MV-4-11 (cell line): Measurements from ENCODE around the gene PRXL2C.
A peak's percentile ranks its signal among the peaks of the same experiment; 100 is the strongest.
"Not testable (repeated sequence)": the region's sequence is repeated elsewhere in the genome, so short reads cannot be mapped to it uniquely, and the experiment has no call there.

ENCODE experiments used
- DNase-seq: peaks from one replicate; lab custom pipeline; 2025; lab: John Stamatoyannopoulos, UW

PRXL2C gene

GRCh38 chr9:96649620-96650324 lies 5.3 kb downstream of the PRXL2C start:
- DNase-seq = no peak

GRCh38 chr9:96646081-96646991 lies 8.8 kb downstream of the PRXL2C start:
- peak; percentile 95 for DNase-seq

- DNase-seq = no peak
Observed at GRCh38 chr9:96644137-96644536, 11.0 kb downstream of the PRXL2C start.

GRCh38 chr9:96641514-96641913 lies 13.6 kb downstream of the PRXL2C start:
- no peak for DNase-seq

GRCh38 chr9:96638606-96639364 lies 16.3 kb downstream of the PRXL2C start:
- DNase-seq = no peak

- no peak for DNase-seq
Observed at GRCh38 chr9:96636368-96636767, 18.7 kb downstream of the PRXL2C start.

GRCh38 chr9:96633579-96633978 lies 21.5 kb downstream of the PRXL2C start:
- not testable (repeated sequence) for DNase-seq

GRCh38 chr9:96626912-96627311 lies 28.2 kb downstream of the PRXL2C start:
- no peak for DNase-seq

- DNase-seq = no peak
Observed at GRCh38 chr9:96621618-96622017, 33.5 kb downstream of the PRXL2C start.

- no peak for DNase-seq
Observed at GRCh38 chr9:96620832-96621269, 34.3 kb downstream of the PRXL2C start.

GRCh38 chr9:96620181-96620514 lies 35.0 kb downstream of the PRXL2C start:
- no peak for DNase-seq

GRCh38 chr9:96619491-96620180 lies 35.5 kb downstream of the PRXL2C start, which contains the start of gene CDC14B:
TSS of gene CDC14B (minus strand) at chr9:96619843. CDS start at chr9:96619378, 465 bp downstream.
- DNase-seq = peak; percentile 27

- DNase-seq = no peak
Observed at GRCh38 chr9:96619124-96619465, 36.0 kb downstream of the PRXL2C start.

GRCh38 chr9:96618209-96619123 lies 36.7 kb downstream of the PRXL2C start:
- no peak for DNase-seq

GRCh38 chr9:96617439-96618185 lies 37.5 kb downstream of the PRXL2C start:
- no peak for DNase-seq

- DNase-seq = no peak
Observed at GRCh38 chr9:96616817-96617438, 38.2 kb downstream of the PRXL2C start.

- no peak for DNase-seq
Observed at GRCh38 chr9:96615411-96615810, 39.7 kb downstream of the PRXL2C start.

GRCh38 chr9:96614664-96615063 lies 40.5 kb downstream of the PRXL2C start:
- DNase-seq = not testable (repeated sequence)

GRCh38 chr9:96612966-96613589 lies 42.0 kb downstream of the PRXL2C start:
- DNase-seq = no peak
